Vagina (tissue), 2 donors: ENCODE measurements around the gene KRTAP13-4. TPM values are rescaled to one million over a fixed set of nuclear protein-coding genes. Genes with fewer than 3 reads are reported as not detected.

Source experiments
- DNase-seq, 2 donors: peaks; one replicate each; pipeline ENCODE4 v3.0.0-alpha.2; 2017; ENCODE audit errors: extremely low spot score in 2 of 2
- H3K27ac ChIP-seq: fragments of 200-600 bp; sonication (generic); one replicate; pipeline ENCODE4 v1.5.1; 2019
- H3K27me3 ChIP-seq: fragments of 200-600 bp; sonication (generic); one replicate; pipeline ENCODE4 v1.5.1; 2019
- H3K36me3 ChIP-seq, 2 donors: fragments of 200-600 bp; sonication (generic); one replicate each; pipeline ENCODE4 v1.5.1; 2017 to 2019
- H3K4me1 ChIP-seq: fragments of 200-600 bp; sonication (generic); one replicate; pipeline ENCODE4 v1.5.1; 2019
- H3K4me3 ChIP-seq, 2 donors: fragments of 200-600 bp; sonication (generic); 1 replicate in 1 of 2; 2 replicates in 1 of 2; pipeline ENCODE4 v1.5.1; 2016 to 2019
- H3K9me3 ChIP-seq: fragments of 200-600 bp; sonication (generic); one replicate; pipeline ENCODE4 v1.5.1; 2019
- POLR2A ChIP-seq, 2 donors: fragments of 450-650 bp; IDR thresholded peaks; one replicate each; pipeline ENCODE4 v1.6.1; 2017; ENCODE audit warnings: antibody characterized with exemption in 2 of 2, mild to moderate bottlenecking in 2 of 2, moderate library complexity in 2 of 2
- POLR2AphosphoS5 ChIP-seq, 2 donors: sonication (generic); formaldehyde crosslinking; IDR thresholded peaks; one replicate each; pipeline ENCODE4 v1.9.0; 2017; ENCODE audit warnings: antibody characterized with exemption in 2 of 2, mild to moderate bottlenecking in 2 of 2, low read depth in 1 of 2; ENCODE audit not compliant: insufficient read depth in 1 of 2
- intact Hi-C: fragments of 100-400 bp; cut with DNase I; formaldehyde crosslinking; loops from one replicate; pipeline ENCODE4 v1.15.1; 2023
- total RNA-seq: library from RNA; depleted of rRNA; stranded (reverse); fragments of >200 nt; gene quantifications from one replicate; pipeline ENCODE4 v1.2.3, GENCODE V29; 2016
- TF ChIP-seq, protein P1 (sequence below), 3 experiments: fragments of 450-650 bp in 2 of 3; fragments of 200-600 bp in 1 of 3; sonication (generic) in 1 of 3; IDR thresholded peaks; one replicate each; pipeline ENCODE4 v1.5.1; 2017 to 2019; ENCODE audit warnings: antibody characterized with exemption in 3 of 3, mild to moderate bottlenecking in 2 of 3, moderate library complexity in 2 of 3

Gene KRTAP13-4
- total RNA-seq, 1 donor from 2014 or later = not detected

DNA sequence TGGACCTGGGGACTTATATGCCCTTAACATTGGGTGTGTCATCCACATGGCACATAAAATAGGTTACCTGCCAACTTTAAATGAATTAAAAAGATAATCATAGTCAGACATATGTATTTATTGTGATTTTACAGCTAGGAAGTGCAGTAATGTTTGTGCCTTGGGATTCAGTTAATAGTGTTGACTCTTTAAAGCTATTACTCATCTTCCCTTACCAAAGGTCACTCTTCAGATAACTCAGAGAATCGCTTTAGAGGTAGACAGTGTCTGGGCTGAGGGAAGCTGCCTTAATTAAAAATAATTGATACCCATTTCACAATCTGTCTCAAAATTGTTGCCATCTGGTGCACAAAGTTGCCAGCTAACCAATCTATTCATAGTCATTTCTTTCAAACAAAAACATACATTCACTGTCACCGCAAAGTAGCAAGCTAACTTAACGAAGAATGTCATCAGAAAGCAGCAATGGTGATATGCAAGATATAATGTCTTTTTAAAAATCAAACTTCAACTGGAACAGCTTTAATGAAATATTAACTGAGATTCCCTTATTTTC, 7.1 kb downstream of the KRTAP13-4 start:
- Histone ChIP-seq H3K36me3 (no peaks in the 10 kb centered on the region), H3K4me3 (no peak overlapping the region), H3K27me3 (no peaks in the 10 kb centered on the region), H3K9me3 (no peaks in the 10 kb centered on the region), H3K27ac (no peak overlapping the region), H3K4me1 (no peaks in the 10 kb centered on the region)
- no peak for DNase-seq
- no peak for TF ChIP-seq POLR2AphosphoS5 (IDR thresholded peaks at IDR 0.05; ENCODE audit: insufficient read depth in 1 of 2, low read depth in 1 of 2)
- TF ChIP-seq, protein P1, sequence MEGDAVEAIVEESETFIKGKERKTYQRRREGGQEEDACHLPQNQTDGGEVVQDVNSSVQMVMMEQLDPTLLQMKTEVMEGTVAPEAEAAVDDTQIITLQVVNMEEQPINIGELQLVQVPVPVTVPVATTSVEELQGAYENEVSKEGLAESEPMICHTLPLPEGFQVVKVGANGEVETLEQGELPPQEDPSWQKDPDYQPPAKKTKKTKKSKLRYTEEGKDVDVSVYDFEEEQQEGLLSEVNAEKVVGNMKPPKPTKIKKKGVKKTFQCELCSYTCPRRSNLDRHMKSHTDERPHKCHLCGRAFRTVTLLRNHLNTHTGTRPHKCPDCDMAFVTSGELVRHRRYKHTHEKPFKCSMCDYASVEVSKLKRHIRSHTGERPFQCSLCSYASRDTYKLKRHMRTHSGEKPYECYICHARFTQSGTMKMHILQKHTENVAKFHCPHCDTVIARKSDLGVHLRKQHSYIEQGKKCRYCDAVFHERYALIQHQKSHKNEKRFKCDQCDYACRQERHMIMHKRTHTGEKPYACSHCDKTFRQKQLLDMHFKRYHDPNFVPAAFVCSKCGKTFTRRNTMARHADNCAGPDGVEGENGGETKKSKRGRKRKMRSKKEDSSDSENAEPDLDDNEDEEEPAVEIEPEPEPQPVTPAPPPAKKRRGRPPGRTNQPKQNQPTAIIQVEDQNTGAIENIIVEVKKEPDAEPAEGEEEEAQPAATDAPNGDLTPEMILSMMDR (IDR thresholded peaks at IDR 0.05) = no peak
- no peak for TF ChIP-seq POLR2A (IDR thresholded peaks at IDR 0.05)
- intact Hi-C loops = no loop called here

DNA sequence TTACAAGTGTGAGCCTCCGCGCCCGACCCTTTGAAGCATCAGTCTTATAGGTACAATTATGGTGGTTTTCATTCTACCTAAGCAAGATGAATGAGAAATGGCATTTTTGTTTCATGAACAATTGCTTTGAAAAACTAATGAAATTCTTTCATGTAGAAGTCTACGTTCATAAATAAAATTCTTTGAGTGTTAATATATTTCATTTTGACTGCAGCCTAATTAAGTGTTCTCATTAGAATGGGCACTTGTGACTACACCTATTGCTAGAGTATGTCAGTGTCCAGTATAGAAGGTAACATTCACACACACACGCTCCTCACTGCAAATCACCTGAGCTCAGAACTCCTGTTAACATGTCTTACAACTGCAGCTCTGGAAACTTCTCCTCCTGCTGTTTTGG, 10.0 kb downstream of the KRTAP13-4 start, which contains the start of gene KRTAP15-1:
TSS of gene KRTAP15-1 (plus strand) at position 301 of the 400 bp plus-strand sequence. CDS start at position 354, 53 bp downstream.
- Histone ChIP-seq H3K27me3 (no peaks in the 10 kb centered on the region), H3K36me3 (no peaks in the 10 kb centered on the region), H3K27ac (no peak within 1 kb of the TSS), H3K9me3 (no peaks in the 10 kb centered on the region), H3K4me3 (no peak within 1 kb of the TSS), H3K4me1 (no peaks in the 10 kb centered on the region)
- intact Hi-C loops = no loop called here
- TF ChIP-seq POLR2AphosphoS5 (IDR thresholded peaks at IDR 0.05; ENCODE audit: insufficient read depth in 1 of 2, low read depth in 1 of 2) = no peak
- no peak for TF ChIP-seq POLR2A (IDR thresholded peaks at IDR 0.05)
- TF ChIP-seq, protein P1 (IDR thresholded peaks at IDR 0.05) = no peak
- DNase-seq = no peak

DNA sequence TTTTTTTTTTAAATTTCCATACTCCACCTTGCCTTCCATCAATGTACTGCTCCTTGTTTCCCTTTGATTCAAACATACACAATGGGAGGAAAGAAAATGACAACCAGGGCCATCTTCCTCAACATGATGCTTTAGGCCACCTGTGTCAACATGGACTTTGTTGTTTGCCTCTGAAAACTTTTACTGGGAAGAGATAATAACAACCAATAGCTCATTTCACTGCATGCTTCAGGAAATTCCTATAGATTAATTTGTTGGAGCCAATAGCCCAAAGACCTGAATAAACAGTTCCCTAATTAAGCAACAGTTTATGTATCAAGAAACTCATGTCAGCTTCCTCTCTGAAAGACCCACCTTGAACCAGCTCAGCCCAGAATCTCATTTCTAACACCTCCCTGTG, 13.2 kb downstream of the KRTAP13-4 start:
- Histone ChIP-seq H3K27me3 (no peaks in the 10 kb centered on the region), H3K9me3 (no peaks in the 10 kb centered on the region), H3K4me1 (no peaks in the 10 kb centered on the region), H3K27ac (no peak overlapping the region), H3K4me3 (no peak overlapping the region), H3K36me3 (no peaks in the 10 kb centered on the region)
- TF ChIP-seq, protein P1 (IDR thresholded peaks at IDR 0.05) = no peak
- TF ChIP-seq POLR2AphosphoS5 (IDR thresholded peaks at IDR 0.05; ENCODE audit: insufficient read depth in 1 of 2, low read depth in 1 of 2) = no peak
- TF ChIP-seq POLR2A (IDR thresholded peaks at IDR 0.05) = no peak
- intact Hi-C loops = no loop called here
- DNase-seq = no peak

DNA sequence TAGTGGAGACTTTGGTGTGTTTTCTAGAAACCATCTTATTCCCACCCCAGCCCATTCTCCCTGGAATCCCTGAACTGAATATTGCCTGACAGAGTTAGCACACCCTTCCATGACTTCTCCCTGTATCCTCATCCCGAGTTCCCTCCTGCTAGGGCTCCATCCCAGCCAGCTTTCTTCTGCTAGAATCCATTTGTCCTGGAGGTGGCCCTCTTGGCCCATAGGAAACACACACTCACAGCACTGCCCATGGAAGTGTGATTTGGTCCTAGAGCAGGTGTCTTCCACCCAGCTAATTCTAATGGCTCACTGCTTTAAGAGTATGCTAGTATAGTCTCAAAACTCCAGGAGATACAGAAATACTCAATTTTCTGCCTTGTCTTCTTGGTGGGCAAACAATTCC, 14.2 kb downstream of the KRTAP13-4 start:
- intact Hi-C loops = no loop called here
- H3K36me3 ChIP-seq = no peaks in the 10 kb centered on the region
- no peak for DNase-seq
- no peaks in the 10 kb centered on the region for H3K4me1 ChIP-seq
- H3K27ac ChIP-seq = no peak overlapping the region
- H3K4me3 ChIP-seq = no peak overlapping the region
- H3K9me3 ChIP-seq = no peaks in the 10 kb centered on the region
- TF ChIP-seq POLR2A (IDR thresholded peaks at IDR 0.05) (no peak), POLR2AphosphoS5 (IDR thresholded peaks at IDR 0.05; ENCODE audit: insufficient read depth in 1 of 2, low read depth in 1 of 2) (no peak)
- TF ChIP-seq, protein P1 (IDR thresholded peaks at IDR 0.05) = no peak
- H3K27me3 ChIP-seq = no peaks in the 10 kb centered on the region

DNA sequence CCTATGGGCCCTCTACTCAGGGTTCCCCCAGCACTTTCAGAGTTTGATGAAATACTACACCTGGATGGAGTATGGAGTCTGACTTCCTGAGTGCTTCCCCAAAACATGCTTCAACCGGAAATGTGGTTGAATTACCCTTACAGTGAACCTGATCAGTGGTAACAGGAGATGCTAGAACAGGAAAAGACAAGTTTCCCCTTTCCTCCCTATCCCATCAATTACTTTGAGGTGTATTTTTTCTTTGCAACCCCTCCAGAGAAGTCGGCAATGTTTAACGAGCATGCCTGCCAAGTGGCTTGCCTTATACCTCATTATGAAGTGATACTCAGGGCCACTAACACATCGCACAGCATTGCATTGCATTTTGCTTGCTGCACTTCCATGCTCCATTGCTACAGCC, 17.0 kb downstream of the KRTAP13-4 start:
- H3K27me3 ChIP-seq = no peaks in the 10 kb centered on the region
- H3K27ac ChIP-seq = no peak overlapping the region
- H3K4me3 ChIP-seq = no peak overlapping the region
- DNase-seq = no peak
- H3K4me1 ChIP-seq = no peaks in the 10 kb centered on the region
- intact Hi-C loops = no loop called here
- H3K36me3 ChIP-seq = no peaks in the 10 kb centered on the region
- TF ChIP-seq POLR2A (IDR thresholded peaks at IDR 0.05) = no peak
- TF ChIP-seq, protein P1 (IDR thresholded peaks at IDR 0.05) = no peak
- no peak for TF ChIP-seq POLR2AphosphoS5 (IDR thresholded peaks at IDR 0.05; ENCODE audit: insufficient read depth in 1 of 2, low read depth in 1 of 2)
- no peaks in the 10 kb centered on the region for H3K9me3 ChIP-seq
